NT2/D1 (cell line): ENCODE results near the gene TM6SF1.
A peak's percentile ranks its signal among the peaks of the same experiment; 100 is the strongest.

Source experiments
- DNase-seq: peaks from one replicate; pipeline ENCODE4 v3.0.0-alpha.2; 2011; ENCODE audit warnings: low read depth, low spot score
- H3K27me3 ChIP-seq: 2 replicates; pipeline ENCODE4 v1.6.0; 2011; ENCODE audit warnings: mild to moderate bottlenecking; ENCODE audit not compliant: insufficient read length, insufficient read depth
- H3K36me3 ChIP-seq: 2 replicates; pipeline ENCODE4 v1.6.1; 2011; ENCODE audit warnings: mild to moderate bottlenecking, low read length, mixed read lengths; ENCODE audit not compliant: insufficient read depth, insufficient read length
- H3K4me1 ChIP-seq: 2 replicates; pipeline ENCODE4 v1.5.1; 2011; ENCODE audit not compliant: insufficient read depth, insufficient read length
- H3K4me3 ChIP-seq: 2 replicates; pipeline ENCODE4 v1.5.1; 2011; ENCODE audit warnings: low read depth; ENCODE audit not compliant: insufficient read length
- H3K9ac ChIP-seq: 2 replicates; pipeline ENCODE4 v1.6.0; 2011; ENCODE audit warnings: low read depth; ENCODE audit not compliant: insufficient read length
- H3K9me3 ChIP-seq: 2 replicates; pipeline ENCODE4 v1.5.1; 2011; ENCODE audit warnings: mild to moderate bottlenecking, low read length; ENCODE audit not compliant: insufficient read depth
- SUZ12 ChIP-seq: IDR thresholded peaks from 2 replicates; pipeline ENCODE4 v1.6.1; 2011; ENCODE audit not compliant: insufficient read length, insufficient read depth; ENCODE audit errors: extremely low read depth
- YY1 ChIP-seq: IDR thresholded peaks from 2 replicates; pipeline ENCODE4 v1.6.1; 2011; ENCODE audit not compliant: insufficient read length, insufficient read depth
- ZNF274 ChIP-seq: IDR thresholded peaks from 2 replicates; pipeline ENCODE4 v1.6.1; 2011; ENCODE audit warnings: mild to moderate bottlenecking, low read depth, low read length

The TM6SF1 gene

DNA sequence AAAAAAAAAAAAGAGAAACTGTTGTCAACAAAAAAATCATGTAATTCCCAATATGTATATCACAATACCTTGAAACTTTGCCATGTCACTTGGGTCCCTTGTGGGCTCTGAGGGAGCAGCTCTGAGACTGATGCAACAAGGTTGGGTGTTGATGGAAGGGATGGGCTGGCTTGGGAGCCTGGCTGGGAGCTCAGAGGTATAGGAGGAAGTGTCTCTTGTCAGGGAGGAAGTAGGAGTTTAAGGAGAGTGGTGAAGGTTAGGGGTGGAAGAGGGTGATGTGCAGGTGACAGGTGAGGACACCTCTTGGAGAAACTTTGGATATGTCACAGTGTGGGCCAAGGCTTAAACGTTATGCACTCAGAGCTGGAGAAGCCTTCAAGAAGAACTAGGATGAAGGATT is 2.0 kb upstream of the TM6SF1 start:
- H3K9me3 ChIP-seq: no peaks in the 10 kb centered on the region
- H3K4me1 ChIP-seq: no peaks in the 10 kb centered on the region
- TF ChIP-seq SUZ12 (no peak), ZNF274 (no peak), YY1 (no peak)
- no peak for DNase-seq
- H3K36me3 ChIP-seq: no peaks in the 10 kb centered on the region
- no peak overlapping the region for H3K9ac ChIP-seq
- H3K4me3 ChIP-seq: no peak overlapping the region
- peaks cover 49% of the 10 kb centered on the region for H3K27me3 ChIP-seq

DNA sequence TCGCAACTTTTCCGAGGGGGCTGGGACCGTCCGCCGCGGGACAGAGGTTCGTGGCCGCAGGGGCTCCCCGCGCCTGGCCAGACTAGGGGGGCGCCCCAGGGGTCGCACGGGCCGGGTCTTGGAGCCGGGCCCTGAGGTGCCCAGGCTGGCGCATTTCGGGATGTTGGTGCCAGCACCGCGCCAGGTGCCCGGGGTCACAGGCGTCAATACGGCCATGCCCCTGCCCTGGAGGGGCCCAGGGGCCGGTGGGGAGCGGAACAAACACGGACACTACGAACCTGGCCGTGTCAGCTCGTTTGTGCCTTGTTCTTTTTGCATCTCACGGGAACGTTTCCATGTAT is 366 bp downstream of the TM6SF1 start:
- DNase-seq: no peak
- TF ChIP-seq SUZ12 (no peak), YY1 (no peak), ZNF274 (no peak)
- no peaks in the 10 kb centered on the region for H3K36me3 ChIP-seq
- H3K27me3 ChIP-seq: peaks cover 52% of the 10 kb centered on the region
- peak overlapping the region; percentile 66 for H3K9ac ChIP-seq
- peaks cover 7% of the 10 kb centered on the region; the same call in 1 of the 2 replicates for H3K9me3 ChIP-seq
- peak overlapping the region; percentile 56 for H3K4me3 ChIP-seq
- H3K4me1 ChIP-seq: no peaks in the 10 kb centered on the region

DNA sequence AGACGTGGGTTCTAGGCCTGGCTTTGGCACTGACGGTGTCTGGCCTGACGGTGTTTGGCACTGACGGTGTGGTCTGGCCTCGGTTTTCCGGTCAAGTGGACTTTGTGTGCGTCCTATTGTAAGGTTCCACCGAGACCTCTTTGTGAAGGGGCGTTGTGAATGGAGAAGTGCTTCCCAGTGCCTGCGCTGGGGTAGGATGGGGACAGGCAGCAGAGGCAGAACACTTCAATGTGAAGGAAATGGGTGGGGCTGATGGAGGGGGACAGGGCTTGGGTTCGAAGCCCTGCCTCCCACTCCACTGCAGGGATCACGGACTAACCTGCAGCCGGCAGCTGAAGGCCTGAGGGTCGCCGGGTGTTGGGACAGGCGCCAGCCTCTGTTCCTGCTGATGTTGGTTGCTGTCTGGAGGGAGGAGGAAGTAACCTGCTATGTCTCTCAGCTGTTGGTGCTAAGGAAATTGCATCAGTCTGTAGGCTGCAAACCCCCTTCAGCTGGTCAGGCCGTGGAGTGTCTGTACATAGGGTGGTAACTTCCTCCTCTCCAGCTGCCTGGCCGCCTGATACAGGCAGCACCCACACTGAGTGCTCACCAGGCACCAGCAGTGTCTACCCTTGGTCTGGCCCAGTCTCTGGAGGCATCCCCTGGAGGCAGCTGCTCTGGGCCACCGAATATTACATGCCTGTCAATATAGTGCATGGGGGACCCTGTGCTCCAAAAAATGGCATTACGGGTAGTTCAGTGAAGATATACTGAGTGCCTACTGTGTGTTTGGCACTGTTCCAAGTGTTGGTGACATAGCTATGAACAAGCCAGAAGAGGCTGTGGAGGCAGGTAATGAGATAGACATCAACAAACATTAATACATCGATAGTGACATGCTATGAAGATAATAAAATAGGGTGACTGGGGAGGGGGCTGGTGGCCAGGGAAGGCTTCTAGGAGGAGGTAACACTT is 1.1 kb downstream of the TM6SF1 start:
- peaks cover 7% of the 10 kb centered on the region; the same call in 1 of the 2 replicates for H3K9me3 ChIP-seq
- H3K4me1 ChIP-seq: no peaks in the 10 kb centered on the region
- no peaks in the 10 kb centered on the region for H3K36me3 ChIP-seq
- peak overlapping the region; percentile 56 for H3K4me3 ChIP-seq
- DNase-seq: no peak
- no peak for TF ChIP-seq SUZ12
- TF ChIP-seq YY1: no peak
- H3K27me3 ChIP-seq: peaks cover 52% of the 10 kb centered on the region
- no peak overlapping the region for H3K9ac ChIP-seq

DNA sequence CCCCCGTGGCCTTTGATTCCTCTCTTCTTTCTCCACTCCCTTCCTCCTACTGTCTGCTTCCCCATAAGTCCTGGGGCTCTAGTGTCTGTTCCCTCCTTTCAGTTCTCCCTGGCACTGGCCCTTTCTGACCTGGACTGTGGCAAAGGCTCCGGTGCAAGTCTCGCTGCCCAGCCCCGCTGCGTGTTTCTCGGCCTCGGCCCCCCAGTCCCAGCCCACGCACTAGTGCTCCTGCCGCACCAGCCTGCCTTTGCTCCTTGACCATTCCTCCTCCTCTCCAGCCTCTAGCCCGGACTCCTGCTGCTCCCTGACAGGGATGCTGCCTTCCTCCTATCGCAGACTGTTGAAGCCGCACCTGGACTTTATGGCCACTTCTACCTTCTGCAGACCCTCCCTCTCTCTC is 2.1 kb downstream of the TM6SF1 start:
- Histone ChIP-seq H3K4me1 (no peaks in the 10 kb centered on the region), H3K36me3 (no peaks in the 10 kb centered on the region), H3K9ac (no peak overlapping the region), H3K9me3 (peaks cover 7% of the 10 kb centered on the region; the same call in 1 of the 2 replicates), H3K27me3 (peaks cover 52% of the 10 kb centered on the region), H3K4me3 (no peak overlapping the region)
- no peak for DNase-seq
- TF ChIP-seq SUZ12 (no peak), YY1 (no peak), ZNF274 (no peak)

DNA sequence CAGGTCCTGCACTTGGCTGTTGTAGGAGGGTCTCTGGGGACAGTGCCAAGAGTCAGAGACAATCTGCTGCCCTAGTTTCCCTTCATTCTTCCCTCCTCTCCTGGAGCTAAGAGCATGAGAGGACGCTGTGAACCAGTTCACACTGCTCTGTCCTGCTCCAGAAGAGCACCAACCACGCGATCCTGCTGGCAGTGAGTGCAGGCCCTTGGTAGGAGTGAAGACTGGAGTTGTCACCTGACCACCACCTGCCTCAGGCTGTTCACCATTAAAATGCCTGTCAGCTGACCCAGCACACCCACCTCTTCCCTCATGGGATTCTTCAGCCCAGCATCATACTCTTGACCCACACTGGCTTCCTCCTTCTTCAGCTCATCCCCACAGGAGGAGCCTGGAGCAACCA is 2.9 kb downstream of the TM6SF1 start:
- TF ChIP-seq YY1 (no peak), SUZ12 (no peak), ZNF274 (no peak)
- Histone ChIP-seq H3K27me3 (peaks cover 51% of the 10 kb centered on the region), H3K9me3 (peaks cover 7% of the 10 kb centered on the region; the same call in 1 of the 2 replicates), H3K4me3 (no peak overlapping the region), H3K36me3 (no peaks in the 10 kb centered on the region), H3K4me1 (no peaks in the 10 kb centered on the region), H3K9ac (no peak overlapping the region)
- no peak for DNase-seq

DNA sequence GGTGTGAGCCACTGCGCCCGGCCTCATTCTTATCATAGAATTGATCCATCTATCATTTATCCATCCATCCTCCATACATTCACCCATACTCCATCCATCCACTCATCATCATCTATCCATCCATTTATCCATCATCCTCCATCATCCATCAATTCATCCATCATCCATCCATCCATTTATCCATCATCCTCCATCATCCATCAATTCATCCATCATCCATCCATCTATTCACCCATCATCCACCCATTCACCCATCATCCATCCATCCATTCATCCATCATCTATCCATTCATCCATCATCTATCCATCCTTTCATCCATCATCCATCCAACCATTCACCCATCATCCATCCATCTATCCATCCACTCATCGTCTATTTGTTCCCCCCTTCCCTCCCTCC is 3.7 kb downstream of the TM6SF1 start:
- H3K36me3 ChIP-seq: no peaks in the 10 kb centered on the region
- no peak for DNase-seq
- no peak overlapping the region for H3K9ac ChIP-seq
- H3K9me3 ChIP-seq: peaks cover 7% of the 10 kb centered on the region; the same call in 1 of the 2 replicates
- H3K4me1 ChIP-seq: no peaks in the 10 kb centered on the region
- no peak for TF ChIP-seq ZNF274
- no peak for TF ChIP-seq YY1
- no peak for TF ChIP-seq SUZ12
- no peak overlapping the region for H3K4me3 ChIP-seq
- peaks cover 44% of the 10 kb centered on the region for H3K27me3 ChIP-seq

DNA sequence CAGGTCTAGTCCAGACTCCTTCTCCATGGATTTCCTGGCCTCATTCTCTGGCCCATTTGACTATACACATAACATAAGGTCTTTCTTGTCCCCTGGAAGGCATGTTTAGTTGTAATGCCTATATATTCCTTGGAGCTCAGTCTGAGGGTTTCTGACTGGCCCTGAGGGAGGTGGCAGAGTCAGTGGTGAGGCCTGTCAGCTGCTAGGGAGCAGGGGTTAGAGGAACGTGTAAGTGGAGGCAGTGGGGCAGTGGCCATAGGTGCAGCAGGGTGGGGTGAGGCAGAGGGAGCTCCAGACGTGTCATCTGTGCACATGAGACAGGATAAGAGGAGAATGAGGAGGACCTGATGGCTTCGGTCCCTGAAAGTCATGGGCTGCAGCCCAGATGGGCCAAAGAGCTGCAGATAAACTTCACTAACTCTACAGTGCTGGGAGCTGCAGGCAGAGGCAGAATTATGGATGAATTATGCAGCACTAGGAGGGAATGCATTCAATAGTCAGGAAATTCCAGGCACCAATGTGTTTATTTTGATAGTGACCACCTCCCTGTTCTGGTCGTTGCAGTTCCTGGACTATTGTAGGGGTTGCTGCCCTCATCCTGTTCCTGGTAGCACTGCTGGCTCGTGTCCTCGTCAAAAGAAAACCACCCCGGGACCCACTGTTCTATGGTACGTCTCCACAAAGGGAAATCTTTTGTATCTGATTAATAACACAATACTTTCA is 4.9 kb downstream of the TM6SF1 start:
- no peak for DNase-seq
- Histone ChIP-seq H3K9me3 (peaks cover 7% of the 10 kb centered on the region; the same call in 1 of the 2 replicates), H3K4me1 (no peaks in the 10 kb centered on the region), H3K36me3 (no peaks in the 10 kb centered on the region), H3K9ac (no peak overlapping the region), H3K4me3 (no peak overlapping the region), H3K27me3 (peaks cover 33% of the 10 kb centered on the region)
- no peak for TF ChIP-seq ZNF274
- TF ChIP-seq SUZ12: no peak
- no peak for TF ChIP-seq YY1
